ENCODE data around the gene INPP5A.
"Not testable (repeated sequence)": the region's sequence is repeated elsewhere in the genome, so short reads cannot be mapped to it uniquely, and the experiment has no call there.

The INPP5A gene

GRCh38 chr10:132503581-132504421 lies 33.8 kb upstream of the INPP5A start:
- no peak for FAIRE-seq
- DNase-seq (ENCODE audit: insufficient read length, low spot score), result no peak

- no peak for DNase-seq (ENCODE audit: insufficient read length, low spot score)
- FAIRE-seq, result no peak
Observed at GRCh38 chr10:132504501-132505272, 32.9 kb upstream of the INPP5A start.

GRCh38 chr10:132505546-132505945 lies 32.0 kb upstream of the INPP5A start:
- FAIRE-seq, result peak; percentile 33
- not testable (repeated sequence) for DNase-seq (ENCODE audit: insufficient read length, low spot score)

- FAIRE-seq (no peak), DNase-seq (ENCODE audit: insufficient read length, low spot score) (no peak)
Observed at GRCh38 chr10:132506711-132507408, 30.7 kb upstream of the INPP5A start.

- FAIRE-seq (no peak), DNase-seq (ENCODE audit: insufficient read length, low spot score) (no peak)
Observed at GRCh38 chr10:132507409-132507955, 30.1 kb upstream of the INPP5A start.

- FAIRE-seq (no peak), DNase-seq (ENCODE audit: insufficient read length, low spot score) (no peak)
Observed at GRCh38 chr10:132507956-132508490, 29.6 kb upstream of the INPP5A start.

- DNase-seq (ENCODE audit: insufficient read length, low spot score) (no peak), FAIRE-seq (no peak)
Observed at GRCh38 chr10:132508581-132509443, 28.8 kb upstream of the INPP5A start.

- FAIRE-seq, result no peak
- no peak for DNase-seq (ENCODE audit: insufficient read length, low spot score)
Observed at GRCh38 chr10:132509506-132510173, 27.9 kb upstream of the INPP5A start.

GRCh38 chr10:132510174-132510611 lies 27.4 kb upstream of the INPP5A start:
- no peak for DNase-seq (ENCODE audit: insufficient read length, low spot score)
- no peak for FAIRE-seq

- FAIRE-seq, result no peak
- no peak for DNase-seq (ENCODE audit: insufficient read length, low spot score)
Observed at GRCh38 chr10:132511121-132512051, 26.2 kb upstream of the INPP5A start.

GRCh38 chr10:132512052-132512442 lies 25.5 kb upstream of the INPP5A start:
- no peak for FAIRE-seq

GRCh38 chr10:132512693-132513345 lies 24.8 kb upstream of the INPP5A start:
- DNase-seq (ENCODE audit: insufficient read length, low spot score), result no peak

More at GRCh38 chr10:132512052-132512442, 25.5 kb upstream of the INPP5A start:
- no peak for DNase-seq (ENCODE audit: insufficient read length, low spot score)

GRCh38 chr10:132514821-132515520 lies 22.6 kb upstream of the INPP5A start:
- DNase-seq (ENCODE audit: insufficient read length, low spot score), result no peak
- FAIRE-seq, result no peak

More at GRCh38 chr10:132512693-132513345, 24.8 kb upstream of the INPP5A start:
- FAIRE-seq, result no peak

- no peak for DNase-seq (ENCODE audit: insufficient read length, low spot score)
Observed at GRCh38 chr10:132515811-132516726, 21.5 kb upstream of the INPP5A start.

GRCh38 chr10:132516771-132517725 lies 20.5 kb upstream of the INPP5A start:
- DNase-seq (ENCODE audit: insufficient read length, low spot score) (peak; percentile 94), FAIRE-seq (peak; percentile 93)

More at GRCh38 chr10:132515811-132516726, 21.5 kb upstream of the INPP5A start:
- FAIRE-seq, result peak; percentile 57

Data from HTR-8/SVneo (cell line).